ENCODE measurements around the gene ADA. TPM values are rescaled to one million over a fixed set of nuclear protein-coding genes. Genes with fewer than 3 reads are reported as not detected.

Gene ADA
- total RNA-seq, 4 donors from 2014 or later, result 1.6 to 25.6 (median 5.0) TPM

GRCh38 chr20:44615169-44615791 is 36.2 kb downstream of the ADA start:
- H3K27me3 ChIP-seq, result no peaks in the 10 kb centered on the region
- DNase-seq, result no peak
- peaks cover 0 to 27% (median 4%) of the 10 kb centered on the region in 4 donors for H3K4me1 ChIP-seq
- peak overlapping the region; percentile 31 to 43 (median 36) for H3K27ac ChIP-seq
- TF ChIP-seq POLR2A (IDR thresholded peaks at IDR 0.05) (no peak), CTCF (IDR thresholded peaks at IDR 0.05) (no peak)
- H3K36me3 ChIP-seq, result peaks cover 0 to 49% (median 0%) of the 10 kb centered on the region in 3 donors
- H3K9me3 ChIP-seq, result no peaks in the 10 kb centered on the region
- H3K4me3 ChIP-seq, result no peak overlapping the region

GRCh38 chr20:44614525-44614924 is 37.0 kb downstream of the ADA start:
- TF ChIP-seq POLR2A (IDR thresholded peaks at IDR 0.05) (no peak), CTCF (IDR thresholded peaks at IDR 0.05) (no peak)
- no peak overlapping the region for H3K4me3 ChIP-seq
- no peak for DNase-seq
- H3K4me1 ChIP-seq, result peaks cover 0 to 33% (median 9%) of the 10 kb centered on the region in 4 donors
- H3K9me3 ChIP-seq, result no peaks in the 10 kb centered on the region
- peaks cover 0 to 41% (median 0%) of the 10 kb centered on the region in 3 donors for H3K36me3 ChIP-seq
- H3K27me3 ChIP-seq, result no peaks in the 10 kb centered on the region
- H3K27ac ChIP-seq, result peak overlapping the region in 1 of 4 donors; percentile 43

GRCh38 chr20:44613575-44613974 is 37.9 kb downstream of the ADA start:
- Histone ChIP-seq H3K9me3 (no peaks in the 10 kb centered on the region), H3K27me3 (no peaks in the 10 kb centered on the region), H3K4me3 (no peak overlapping the region), H3K36me3 (peaks cover 0 to 34% (median 0%) of the 10 kb centered on the region in 3 donors), H3K4me1 (peaks cover 0 to 41% (median 11%) of the 10 kb centered on the region in 4 donors), H3K27ac (no peak overlapping the region)
- no peak for DNase-seq
- TF ChIP-seq POLR2A (IDR thresholded peaks at IDR 0.05), result no peak
- no peak for TF ChIP-seq CTCF (IDR thresholded peaks at IDR 0.05)

DNA sequence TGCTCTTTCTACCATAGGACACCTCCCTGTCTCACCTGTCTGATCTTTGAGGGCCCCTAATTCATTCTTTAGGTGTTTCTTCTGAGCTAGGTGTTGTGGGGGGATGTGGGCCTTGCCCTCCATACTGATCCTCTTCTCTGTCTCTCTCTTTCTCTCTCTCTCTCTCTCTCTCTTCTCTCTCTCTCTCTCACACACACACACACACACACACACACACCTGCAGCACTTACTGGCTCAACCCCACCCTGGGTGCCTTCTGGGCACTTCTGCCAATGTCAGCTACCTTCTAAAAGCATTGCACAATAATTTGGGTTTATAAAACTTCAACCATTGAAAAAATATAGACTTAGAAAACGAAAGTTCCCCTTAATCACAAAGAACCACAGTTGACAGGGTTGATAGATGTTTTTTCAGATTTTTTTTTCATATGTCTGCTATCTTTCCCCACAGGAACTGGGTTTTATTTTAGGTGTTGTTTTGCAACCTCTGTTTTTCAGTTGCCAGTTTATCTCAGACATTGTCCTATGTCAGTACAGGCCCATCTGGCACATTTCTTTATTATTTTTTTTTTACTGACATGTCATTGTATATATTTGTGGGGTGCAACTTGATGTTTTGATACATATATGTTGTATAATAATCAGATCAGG is 41.1 kb downstream of the ADA start:
- Histone ChIP-seq H3K9me3 (peaks cover 0 to 4% (median 0%) of the 10 kb centered on the region in 4 donors), H3K4me1 (peaks cover 0 to 21% (median 11%) of the 10 kb centered on the region in 4 donors), H3K27me3 (no peaks in the 10 kb centered on the region), H3K36me3 (peaks cover 0 to 6% (median 0%) of the 10 kb centered on the region in 3 donors), H3K27ac (peak overlapping the region in 3 of 4 donors; percentile 64 to 80 (median 69)), H3K4me3 (no peak overlapping the region)
- DNase-seq, result no peak
- no peak for TF ChIP-seq CTCF (IDR thresholded peaks at IDR 0.05)
- TF ChIP-seq POLR2A (IDR thresholded peaks at IDR 0.05), result no peak

- Histone ChIP-seq H3K36me3 (peaks cover 0 to 3% (median 0%) of the 10 kb centered on the region in 3 donors), H3K27ac (peak overlapping the region; percentile 64 to 80 (median 68)), H3K9me3 (peaks cover 0 to 4% (median 0%) of the 10 kb centered on the region in 4 donors), H3K4me3 (peak overlapping the region in 2 of 4 donors; percentile 25 to 35), H3K4me1 (peaks cover 0 to 19% (median 8%) of the 10 kb centered on the region in 4 donors), H3K27me3 (no peaks in the 10 kb centered on the region)
- peak; percentile 84 to 95 (median 93) for DNase-seq
- TF ChIP-seq POLR2A (IDR thresholded peaks at IDR 0.05) (no peak), CTCF (IDR thresholded peaks at IDR 0.05) (peak; percentile 90 to 98 (median 97))
These were observed 41.8 kb downstream of the ADA start for GRCh38 chr20:44609516-44610312.

Data from Peyer's patch (tissue), 4 donors.